Caco-2 (cell line): ENCODE measurements around the gene COL26A1. TPM values are rescaled to one million over a fixed set of nuclear protein-coding genes. Genes with fewer than 3 reads are reported as not detected.

Experiments used
- BruUV-seq: library from RNA; stranded (reverse); fragments of 400-500 nt; replicated peaks from 2 replicates; lab custom pipeline; 2021; lab: Mats Ljungman, UMichigan
- CTCF ChIA-PET: fragments of 300-600 bp; sonication (Branson Sonifier 250); formaldehyde crosslinking; loops from one replicate; lab custom pipeline; 2022; ENCODE audit warnings: antibody characterized with exemption; lab: Charles Lee
- POLR2A ChIA-PET: fragments of 300-600 bp; sonication (Branson Sonifier 250); formaldehyde crosslinking; loops from one replicate; lab custom pipeline; 2022; ENCODE audit warnings: antibody characterized with exemption; lab: Charles Lee
- DNase-seq, 2 experiments: peaks; one replicate each; pipeline versions ENCODE4 v3.0.0 to v3.0.0-alpha.2; 2020 to 2022
- H3K27me3 ChIP-seq: replicated peaks from 2 replicates; pipeline ENCODE4 v1.6.0; 2011; ENCODE audit warnings: low read length; ENCODE audit not compliant: control insufficient read depth, insufficient read depth
- H3K36me3 ChIP-seq: 2 replicates; pipeline ENCODE4 v1.5.1; 2011; ENCODE audit warnings: low read length; ENCODE audit not compliant: control insufficient read depth, insufficient read depth
- H3K4me1 ChIP-seq: fragments of 250-450 bp; sonication (Bioruptor Pico); 2 replicates; pipeline ENCODE4 v1.5.1; 2020; ENCODE audit warnings: mild to moderate bottlenecking
- H3K4me3 ChIP-seq: 2 replicates; pipeline ENCODE4 v1.5.1; 2011; ENCODE audit warnings: low read depth, mild to moderate bottlenecking, control low read depth, low read length
- H3K9me3 ChIP-seq: fragments of 250-450 bp; sonication (Bioruptor Pico); 2 replicates; pipeline ENCODE4 v1.5.1; 2020; ENCODE audit warnings: mild to moderate bottlenecking, moderate library complexity
- H3K27ac Mint-ChIP-seq: one replicate; pipeline ENCODE4 v1.8.0; 2022; ENCODE audit warnings: mixed read lengths; ENCODE audit not compliant: unreplicated experiment
- H3K27me3 Mint-ChIP-seq: one replicate; pipeline ENCODE4 v1.8.0; 2022; ENCODE audit warnings: mixed read lengths; ENCODE audit not compliant: insufficient read depth, unreplicated experiment
- H3K36me3 Mint-ChIP-seq: one replicate; pipeline ENCODE4 v1.8.0; 2022; ENCODE audit warnings: mild to moderate bottlenecking, mixed read lengths; ENCODE audit not compliant: insufficient read depth, unreplicated experiment
- H3K4me1 Mint-ChIP-seq: one replicate; pipeline ENCODE4 v1.8.0; 2022; ENCODE audit warnings: low read depth, mixed read lengths; ENCODE audit not compliant: unreplicated experiment
- H3K4me3 Mint-ChIP-seq: one replicate; pipeline ENCODE4 v1.8.0; 2022; ENCODE audit warnings: mild to moderate bottlenecking, moderate library complexity, mixed read lengths; ENCODE audit not compliant: unreplicated experiment
- H3K9me3 Mint-ChIP-seq: one replicate; pipeline ENCODE4 v1.8.0; 2022; ENCODE audit warnings: mixed read lengths; ENCODE audit not compliant: unreplicated experiment
- intact Hi-C: fragments of 100-400 bp; cut with micrococcal nuclease; formaldehyde crosslinking; loops from one replicate; pipeline ENCODE4 v1.10.0; 2022; ENCODE audit not compliant: unreplicated experiment
- total RNA-seq: library from RNA; stranded (reverse); gene quantifications from 2 replicates; pipeline ENCODE4 v1.2.3, GENCODE V29; 2022
- TF ChIP-seq, protein P1 (sequence below), 2 experiments: fragments of 200-600 bp in 1 of 2; IDR thresholded peaks; 1 replicate in 1 of 2; 2 replicates in 1 of 2; pipeline versions ENCODE4 v1.5.1 to v1.8.0; 2011 to 2022; ENCODE audit warnings: antibody characterized with exemption in 1 of 2, control low read depth in 1 of 2, inconsistent platforms in 1 of 2, low read depth in 1 of 2, low read length in 1 of 2, mild to moderate bottlenecking in 1 of 2, moderate library complexity in 1 of 2; ENCODE audit not compliant: insufficient read depth in 1 of 2, severe bottlenecking in 1 of 2, unreplicated experiment in 1 of 2

The COL26A1 gene
- total RNA-seq, 1 experiment from 2014 or later: 23.3 TPM

DNA sequence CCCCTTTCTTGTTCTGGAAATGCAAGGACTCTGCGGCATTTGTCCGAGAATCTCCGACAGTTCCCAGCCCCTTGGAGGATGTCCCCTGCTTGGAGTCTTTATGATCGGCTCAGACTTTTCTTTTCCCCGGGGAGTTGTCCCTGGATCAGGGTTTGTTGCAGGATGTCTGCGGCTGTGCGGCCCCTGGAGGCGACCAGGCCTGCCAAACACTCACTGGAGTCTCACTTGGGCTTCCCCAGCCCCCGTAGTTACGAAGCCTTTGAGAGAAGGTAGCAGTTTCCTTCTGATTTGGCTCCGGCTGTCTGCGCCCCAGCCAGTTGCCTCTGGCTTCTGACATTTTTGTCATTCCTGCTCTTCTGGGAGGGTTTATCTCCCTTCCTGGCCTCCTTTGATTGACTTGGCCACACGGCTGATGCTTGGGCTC lies 16.1 kb downstream of the COL26A1 start:
- H3K36me3 ChIP-seq: no peaks in the 10 kb centered on the region
- no peak overlapping the region for H3K4me3 ChIP-seq
- DNase-seq: peak; percentile 66 to 73
- peaks cover 22% of the 10 kb centered on the region for H3K4me1 ChIP-seq
- H3K9me3 ChIP-seq: 0 out of 2 replicates have a peak, but pooled peaks cover 4% of the 10 kb centered on the region
- H3K9me3 Mint-ChIP-seq: peaks cover 10% of the 10 kb centered on the region
- H3K27ac Mint-ChIP-seq: peak overlapping the region; percentile 75
- BruUV-seq: no TSS peak
- no peaks in the 10 kb centered on the region for H3K27me3 Mint-ChIP-seq
- CTCF ChIA-PET: no interaction called here
- POLR2A ChIA-PET: no interaction called here
- H3K4me3 Mint-ChIP-seq: peak overlapping the region; percentile 31
- intact Hi-C loops: no loop called here
- peaks cover 16% of the 10 kb centered on the region for H3K36me3 Mint-ChIP-seq
- TF ChIP-seq, protein P1, sequence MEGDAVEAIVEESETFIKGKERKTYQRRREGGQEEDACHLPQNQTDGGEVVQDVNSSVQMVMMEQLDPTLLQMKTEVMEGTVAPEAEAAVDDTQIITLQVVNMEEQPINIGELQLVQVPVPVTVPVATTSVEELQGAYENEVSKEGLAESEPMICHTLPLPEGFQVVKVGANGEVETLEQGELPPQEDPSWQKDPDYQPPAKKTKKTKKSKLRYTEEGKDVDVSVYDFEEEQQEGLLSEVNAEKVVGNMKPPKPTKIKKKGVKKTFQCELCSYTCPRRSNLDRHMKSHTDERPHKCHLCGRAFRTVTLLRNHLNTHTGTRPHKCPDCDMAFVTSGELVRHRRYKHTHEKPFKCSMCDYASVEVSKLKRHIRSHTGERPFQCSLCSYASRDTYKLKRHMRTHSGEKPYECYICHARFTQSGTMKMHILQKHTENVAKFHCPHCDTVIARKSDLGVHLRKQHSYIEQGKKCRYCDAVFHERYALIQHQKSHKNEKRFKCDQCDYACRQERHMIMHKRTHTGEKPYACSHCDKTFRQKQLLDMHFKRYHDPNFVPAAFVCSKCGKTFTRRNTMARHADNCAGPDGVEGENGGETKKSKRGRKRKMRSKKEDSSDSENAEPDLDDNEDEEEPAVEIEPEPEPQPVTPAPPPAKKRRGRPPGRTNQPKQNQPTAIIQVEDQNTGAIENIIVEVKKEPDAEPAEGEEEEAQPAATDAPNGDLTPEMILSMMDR (IDR thresholded peaks at IDR 0.05; ENCODE audit: insufficient read depth in 1 of 2, low read depth in 1 of 2, low read length in 1 of 2, severe bottlenecking in 1 of 2, unreplicated experiment in 1 of 2): no peak
- H3K4me1 Mint-ChIP-seq: peaks cover 16% of the 10 kb centered on the region
- no peaks in the 10 kb centered on the region for H3K27me3 ChIP-seq

DNA sequence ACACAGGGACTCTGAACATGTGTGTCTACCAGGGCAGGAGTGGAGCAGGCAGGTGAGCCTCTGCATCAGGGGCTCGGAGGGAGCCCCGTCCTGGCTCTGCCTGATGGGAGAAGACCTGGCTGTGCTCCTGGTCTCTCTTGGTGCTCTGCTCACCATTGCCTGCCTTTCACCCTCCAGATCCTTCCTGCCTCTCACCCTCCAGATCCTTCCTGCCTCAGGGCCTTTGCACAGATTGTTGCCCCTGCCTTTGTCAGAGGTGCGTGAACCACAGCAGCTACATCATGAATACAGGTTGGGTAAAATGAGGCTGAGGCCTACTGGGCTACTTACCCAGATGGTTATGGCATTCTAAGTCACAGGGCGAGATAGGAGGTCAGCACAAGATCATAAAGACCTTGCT lies 16.6 kb downstream of the COL26A1 start:
- peak overlapping the region; percentile 31 for H3K4me3 Mint-ChIP-seq
- BruUV-seq: no TSS peak
- intact Hi-C loops: no loop called here
- Histone ChIP-seq H3K4me1 (peaks cover 22% of the 10 kb centered on the region), H3K4me3 (no peak overlapping the region), H3K36me3 (no peaks in the 10 kb centered on the region), H3K27me3 (no peaks in the 10 kb centered on the region), H3K9me3 (0 out of 2 replicates have a peak, but pooled peaks cover 4% of the 10 kb centered on the region)
- peak overlapping the region; percentile 75 for H3K27ac Mint-ChIP-seq
- CTCF ChIA-PET: no interaction called here
- peaks cover 16% of the 10 kb centered on the region for H3K36me3 Mint-ChIP-seq
- POLR2A ChIA-PET: no interaction called here
- no peak for DNase-seq
- H3K4me1 Mint-ChIP-seq: peaks cover 16% of the 10 kb centered on the region
- no peaks in the 10 kb centered on the region for H3K27me3 Mint-ChIP-seq
- TF ChIP-seq, protein P1 (IDR thresholded peaks at IDR 0.05; ENCODE audit: insufficient read depth in 1 of 2, low read depth in 1 of 2, low read length in 1 of 2, severe bottlenecking in 1 of 2, unreplicated experiment in 1 of 2): no peak
- H3K9me3 Mint-ChIP-seq: peaks cover 10% of the 10 kb centered on the region

DNA sequence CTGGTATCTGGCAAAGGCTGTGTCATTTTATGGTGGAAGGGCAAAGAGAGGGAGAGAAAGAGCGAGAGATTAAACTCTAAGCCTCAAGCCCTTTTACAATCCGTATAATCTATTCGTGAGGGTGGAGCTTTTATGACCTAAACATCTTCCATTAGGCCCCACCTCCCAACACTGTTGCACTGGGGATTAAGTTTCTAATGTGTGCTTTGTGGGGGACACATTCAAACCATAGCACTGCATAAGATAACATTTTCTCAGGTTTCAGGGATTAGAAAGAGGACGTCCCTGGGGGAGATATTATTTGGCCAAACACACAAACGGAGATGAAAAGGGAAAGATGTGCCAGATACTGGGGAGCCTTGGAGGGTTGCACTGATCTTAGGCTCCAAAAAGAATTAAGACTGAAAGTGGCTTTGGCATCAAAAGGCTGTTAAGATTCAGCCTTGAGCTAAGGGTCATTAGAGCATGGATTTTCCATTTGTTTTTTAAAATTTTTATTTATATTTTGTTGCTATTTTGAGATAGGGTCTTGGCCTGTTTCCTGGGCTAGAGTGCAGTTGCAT lies 19.0 kb downstream of the COL26A1 start:
- Mint-ChIP-seq H3K27me3 (no peaks in the 10 kb centered on the region), H3K4me3 (no peak overlapping the region), H3K36me3 (peaks cover 17% of the 10 kb centered on the region), H3K9me3 (peaks cover 10% of the 10 kb centered on the region), H3K4me1 (peaks cover 16% of the 10 kb centered on the region), H3K27ac (no peak overlapping the region)
- Histone ChIP-seq H3K27me3 (no peaks in the 10 kb centered on the region), H3K9me3 (0 out of 2 replicates have a peak, but pooled peaks cover 4% of the 10 kb centered on the region), H3K4me1 (peaks cover 26% of the 10 kb centered on the region), H3K36me3 (no peaks in the 10 kb centered on the region), H3K4me3 (no peak overlapping the region)
- intact Hi-C loops: no loop called here
- DNase-seq: no peak
- ChIA-PET POLR2A (interaction anchor here (0.5 kb wide), 1 partner anchor 19 kb away, joined by 4 read pairs; the partner anchor contains the start of gene COL26A1), CTCF (no interaction called here)
- BruUV-seq: no TSS peak
- TF ChIP-seq, protein P1 (IDR thresholded peaks at IDR 0.05; ENCODE audit: insufficient read depth in 1 of 2, low read depth in 1 of 2, low read length in 1 of 2, severe bottlenecking in 1 of 2, unreplicated experiment in 1 of 2): no peak
